GM19455 (cell line): ENCODE results near the gene MVB12B.

Experiments used
- ATAC-seq: cut with Tn5 transposase; IDR thresholded peaks from one replicate; pipeline ENCODE4 v1.9.1; 2021; ENCODE audit not compliant: unreplicated experiment

The MVB12B gene

GRCh38 chr9:126361810-126362238 lies 35.2 kb downstream of the MVB12B start:
- ATAC-seq, result no peak

- no peak for ATAC-seq
Observed at GRCh38 chr9:126363250-126363649, 36.6 kb downstream of the MVB12B start.

- ATAC-seq, result no peak
Observed at GRCh38 chr9:126363847-126364671, 37.4 kb downstream of the MVB12B start.

- no peak for ATAC-seq
Observed at GRCh38 chr9:126365780-126366179, 39.2 kb downstream of the MVB12B start.

- no peak for ATAC-seq
Observed at GRCh38 chr9:126366366-126367011, 39.9 kb downstream of the MVB12B start.

GRCh38 chr9:126367139-126367538 lies 40.5 kb downstream of the MVB12B start:
- ATAC-seq, result no peak

GRCh38 chr9:126367616-126368015 lies 41.0 kb downstream of the MVB12B start:
- ATAC-seq, result no peak

- no peak for ATAC-seq
Observed at GRCh38 chr9:126368020-126368419, 41.4 kb downstream of the MVB12B start.

- no peak for ATAC-seq
Observed at GRCh38 chr9:126371007-126371870, 44.6 kb downstream of the MVB12B start.

- no peak for ATAC-seq
Observed at GRCh38 chr9:126372716-126373115, 46.1 kb downstream of the MVB12B start.

GRCh38 chr9:126373241-126373640 lies 46.6 kb downstream of the MVB12B start:
- no peak for ATAC-seq

- ATAC-seq, result no peak
Observed at GRCh38 chr9:126374366-126374781, 47.7 kb downstream of the MVB12B start.

- ATAC-seq, result no peak
Observed at GRCh38 chr9:126375386-126375785, 48.8 kb downstream of the MVB12B start.

- ATAC-seq, result no peak
Observed at GRCh38 chr9:126376311-126377175, 49.9 kb downstream of the MVB12B start.

GRCh38 chr9:126377176-126377509 lies 50.5 kb downstream of the MVB12B start:
- no peak for ATAC-seq

- ATAC-seq, result no peak
Observed at GRCh38 chr9:126377536-126377935, 50.9 kb downstream of the MVB12B start.

- no peak for ATAC-seq
Observed at GRCh38 chr9:126378761-126379160, 52.1 kb downstream of the MVB12B start.

- ATAC-seq, result no peak
Observed at GRCh38 chr9:126379661-126380360, 53.2 kb downstream of the MVB12B start.

- ATAC-seq, result no peak
Observed at GRCh38 chr9:126380447-126380846, 53.8 kb downstream of the MVB12B start.

- no peak for ATAC-seq
Observed at GRCh38 chr9:126381195-126381594, 54.6 kb downstream of the MVB12B start.
